Neural progenitor cell (in vitro differentiated cells): ENCODE measurements around the gene LRRC4B. TPM values are rescaled to one million over a fixed set of nuclear protein-coding genes. Genes with fewer than 3 reads are reported as not detected.

Experiments
- DNase-seq: peaks from one replicate; pipeline ENCODE4 v3.0.0-alpha.2; 2016; ENCODE audit warnings: low spot score
- H2AFZ ChIP-seq: fragments of 200-600 bp; sonication (generic); replicated peaks from 2 replicates; pipeline ENCODE4 v1.6.1; 2016; ENCODE audit warnings: antibody characterized with exemption
- H3F3A ChIP-seq: fragments of 200-600 bp; sonication (generic); 2 replicates; pipeline ENCODE4 v1.6.1; 2016; ENCODE audit warnings: antibody characterized with exemption, low read depth
- H3K27ac ChIP-seq: fragments of 200-600 bp; sonication (generic); 2 replicates; pipeline ENCODE4 v1.5.1; 2016; ENCODE audit warnings: mild to moderate bottlenecking
- H3K27me3 ChIP-seq: fragments of 200-600 bp; sonication (generic); 2 replicates; pipeline ENCODE4 v1.6.1; 2016; ENCODE audit warnings: mild to moderate bottlenecking, moderate library complexity
- H3K36me3 ChIP-seq: fragments of 200-600 bp; sonication (generic); 2 replicates; pipeline ENCODE4 v1.5.1; 2016
- H3K4me1 ChIP-seq: fragments of 200-600 bp; sonication (generic); 2 replicates; pipeline ENCODE4 v1.6.1; 2016; ENCODE audit warnings: mixed run types
- H3K4me2 ChIP-seq: fragments of 200-600 bp; sonication (generic); 2 replicates; pipeline ENCODE4 v1.6.1; 2016
- H3K4me3 ChIP-seq: fragments of 200-600 bp; sonication (generic); 2 replicates; pipeline ENCODE4 v1.5.1; 2016
- H3K79me2 ChIP-seq: fragments of 200-600 bp; sonication (generic); 2 replicates; pipeline ENCODE4 v1.6.1; 2016; ENCODE audit warnings: low read depth
- H3K9ac ChIP-seq: fragments of 200-600 bp; sonication (generic); 2 replicates; pipeline ENCODE4 v1.6.1; 2016
- H3K9me3 ChIP-seq: fragments of 200-600 bp; sonication (generic); 2 replicates; pipeline ENCODE4 v1.5.1; 2016; ENCODE audit warnings: low read depth
- H4K20me1 ChIP-seq: fragments of 200-600 bp; sonication (generic); 2 replicates; pipeline ENCODE4 v1.6.1; 2016; ENCODE audit warnings: low read depth
- H3K27ac Mint-ChIP-seq: 3 replicates; pipeline ENCODE4 v1.8.0; 2021; ENCODE audit warnings: mixed read lengths
- H3K27me3 Mint-ChIP-seq: 2 replicates; pipeline ENCODE4 v1.8.0; 2022; ENCODE audit warnings: low read depth, mild to moderate bottlenecking, inconsistent platforms, moderate library complexity, mixed read lengths; ENCODE audit not compliant: insufficient read depth
- H3K36me3 Mint-ChIP-seq: 3 replicates; pipeline ENCODE4 v1.8.0; 2021; ENCODE audit warnings: mixed read lengths
- H3K4me1 Mint-ChIP-seq: 3 replicates; pipeline ENCODE4 v1.8.0; 2021; ENCODE audit warnings: mixed read lengths
- H3K4me3 Mint-ChIP-seq: 3 replicates; pipeline ENCODE4 v1.8.0; 2021; ENCODE audit warnings: mild to moderate bottlenecking, moderate library complexity, mixed read lengths
- H3K9me3 Mint-ChIP-seq: 3 replicates; pipeline ENCODE4 v1.8.0; 2020; ENCODE audit warnings: mixed read lengths
- CTCF ChIP-seq: fragments of 200-600 bp; sonication (generic); IDR thresholded peaks from 2 replicates; pipeline ENCODE4 v1.5.1; 2017; ENCODE audit warnings: antibody characterized with exemption, mild to moderate bottlenecking
- EZH2 ChIP-seq: fragments of 200-600 bp; sonication (generic); IDR thresholded peaks from 2 replicates; pipeline ENCODE4 v1.6.1; 2017; ENCODE audit warnings: antibody characterized with exemption, mild to moderate bottlenecking, moderate library complexity
- EZH2phosphoT487 ChIP-seq: fragments of 200-600 bp; sonication (generic); IDR thresholded peaks from 2 replicates; pipeline ENCODE4 v1.6.1; 2017; ENCODE audit warnings: antibody characterized with exemption
- total RNA-seq: library from RNA; depleted of rRNA; stranded (reverse); fragments of >200 nt; gene quantifications from 2 replicates; pipeline ENCODE4 v1.2.3, GENCODE V29; 2015; ENCODE audit warnings: low replicate concordance

LRRC4B gene
- total RNA-seq, 1 donor from 2014 or later, result 12.0 TPM

- no peak overlapping the region for H3K4me2 ChIP-seq
- no peak for DNase-seq
- no peak overlapping the region for H3K4me3 ChIP-seq
- Mint-ChIP-seq H3K27ac (no peak overlapping the region), H3K9me3 (peaks cover 8% of the 10 kb centered on the region), H3K36me3 (no peaks in the 10 kb centered on the region), H3K27me3 (peaks cover 16% of the 10 kb centered on the region), H3K4me1 (peaks cover 4% of the 10 kb centered on the region), H3K4me3 (no peak overlapping the region)
- H3K9ac ChIP-seq, result no peak overlapping the region
- no peaks in the 10 kb centered on the region for H3F3A ChIP-seq
- no peaks in the 10 kb centered on the region for H3K4me1 ChIP-seq
- peaks cover 48% of the 10 kb centered on the region for H3K27me3 ChIP-seq
- no peaks in the 10 kb centered on the region for H4K20me1 ChIP-seq
- H3K9me3 ChIP-seq, result no peaks in the 10 kb centered on the region
- no peak overlapping the region for H3K27ac ChIP-seq
- no peaks in the 10 kb centered on the region for H3K79me2 ChIP-seq
- H2AFZ ChIP-seq, result no peak overlapping the region
- no peaks in the 10 kb centered on the region for H3K36me3 ChIP-seq
- TF ChIP-seq CTCF, result no peak
- no peak for TF ChIP-seq EZH2phosphoT487
- TF ChIP-seq EZH2, result no peak
These were observed 34.3 kb upstream of the LRRC4B start for GRCh38 chr19:50602496-50602895.

- TF ChIP-seq CTCF, result no peak
- no peak for TF ChIP-seq EZH2phosphoT487
- no peak for TF ChIP-seq EZH2
- no peak overlapping the region for H3K4me3 Mint-ChIP-seq
- H3K9me3 Mint-ChIP-seq, result peaks cover 5% of the 10 kb centered on the region
- Histone ChIP-seq H3K27me3 (peaks cover 43% of the 10 kb centered on the region), H3F3A (no peaks in the 10 kb centered on the region), H3K9ac (no peak overlapping the region), H2AFZ (no peak overlapping the region), H3K9me3 (no peaks in the 10 kb centered on the region), H3K4me2 (no peak overlapping the region), H3K4me3 (no peak overlapping the region), H3K36me3 (no peaks in the 10 kb centered on the region), H3K4me1 (no peaks in the 10 kb centered on the region), H3K79me2 (no peaks in the 10 kb centered on the region), H4K20me1 (no peaks in the 10 kb centered on the region), H3K27ac (no peak overlapping the region)
- peaks cover 2% of the 10 kb centered on the region for H3K4me1 Mint-ChIP-seq
- H3K27me3 Mint-ChIP-seq, result peaks cover 14% of the 10 kb centered on the region
- no peak overlapping the region for H3K27ac Mint-ChIP-seq
- no peak for DNase-seq
- H3K36me3 Mint-ChIP-seq, result no peaks in the 10 kb centered on the region
These were observed 33.8 kb upstream of the LRRC4B start for GRCh38 chr19:50602089-50602422.

- Histone ChIP-seq H3K36me3 (no peaks in the 10 kb centered on the region), H3F3A (no peaks in the 10 kb centered on the region), H3K4me1 (no peaks in the 10 kb centered on the region), H3K4me3 (no peak overlapping the region), H4K20me1 (no peaks in the 10 kb centered on the region), H3K27me3 (peaks cover 38% of the 10 kb centered on the region), H3K9ac (no peak overlapping the region), H3K9me3 (no peaks in the 10 kb centered on the region), H3K27ac (no peak overlapping the region), H3K4me2 (no peak overlapping the region), H2AFZ (no peak overlapping the region), H3K79me2 (no peaks in the 10 kb centered on the region)
- Mint-ChIP-seq H3K4me1 (peaks cover 2% of the 10 kb centered on the region), H3K27me3 (peaks cover 12% of the 10 kb centered on the region), H3K9me3 (peaks cover 3% of the 10 kb centered on the region), H3K36me3 (no peaks in the 10 kb centered on the region), H3K27ac (no peak overlapping the region), H3K4me3 (no peak overlapping the region)
- no peak for DNase-seq
- TF ChIP-seq EZH2phosphoT487 (no peak), EZH2 (no peak), CTCF (no peak)
These were observed 33.3 kb upstream of the LRRC4B start for GRCh38 chr19:50601407-50602088.
